ENCODE data around the gene PDE6C. TPM values are rescaled to one million over a fixed set of nuclear protein-coding genes. Genes with fewer than 3 reads are reported as not detected.

PDE6C gene
- polyA plus RNA-seq, 1 experiment = not detected

DNA sequence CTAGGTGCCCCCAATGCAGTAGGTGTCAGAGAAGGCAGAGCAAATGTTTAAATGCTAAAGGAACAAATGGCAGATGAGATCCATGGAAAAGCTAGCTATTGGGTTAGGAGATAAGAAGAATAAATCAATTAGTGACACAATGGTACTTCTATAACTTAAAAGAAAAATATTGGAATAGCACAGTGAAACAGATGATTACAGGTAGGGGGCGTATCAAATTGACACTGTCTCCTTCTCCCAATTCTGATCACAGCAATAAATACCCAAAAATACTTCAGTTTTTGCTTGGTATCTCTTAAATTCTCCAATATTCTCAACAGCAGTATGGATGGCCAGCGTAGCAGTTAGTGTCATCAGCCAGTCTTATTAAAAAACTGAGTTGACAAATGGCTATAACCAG, 84.9 kb downstream of the PDE6C start:
- peaks cover 2% of the 10 kb centered on the region; the same call in 1 of the 2 replicates for H3K36me3 ChIP-seq (ENCODE audit: control insufficient read depth, insufficient read depth, low read length)
- DNase-seq (ENCODE audit: low read depth) = no peak
- TF ChIP-seq, protein P1, sequence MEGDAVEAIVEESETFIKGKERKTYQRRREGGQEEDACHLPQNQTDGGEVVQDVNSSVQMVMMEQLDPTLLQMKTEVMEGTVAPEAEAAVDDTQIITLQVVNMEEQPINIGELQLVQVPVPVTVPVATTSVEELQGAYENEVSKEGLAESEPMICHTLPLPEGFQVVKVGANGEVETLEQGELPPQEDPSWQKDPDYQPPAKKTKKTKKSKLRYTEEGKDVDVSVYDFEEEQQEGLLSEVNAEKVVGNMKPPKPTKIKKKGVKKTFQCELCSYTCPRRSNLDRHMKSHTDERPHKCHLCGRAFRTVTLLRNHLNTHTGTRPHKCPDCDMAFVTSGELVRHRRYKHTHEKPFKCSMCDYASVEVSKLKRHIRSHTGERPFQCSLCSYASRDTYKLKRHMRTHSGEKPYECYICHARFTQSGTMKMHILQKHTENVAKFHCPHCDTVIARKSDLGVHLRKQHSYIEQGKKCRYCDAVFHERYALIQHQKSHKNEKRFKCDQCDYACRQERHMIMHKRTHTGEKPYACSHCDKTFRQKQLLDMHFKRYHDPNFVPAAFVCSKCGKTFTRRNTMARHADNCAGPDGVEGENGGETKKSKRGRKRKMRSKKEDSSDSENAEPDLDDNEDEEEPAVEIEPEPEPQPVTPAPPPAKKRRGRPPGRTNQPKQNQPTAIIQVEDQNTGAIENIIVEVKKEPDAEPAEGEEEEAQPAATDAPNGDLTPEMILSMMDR (IDR thresholded peaks at IDR 0.05; ENCODE audit: insufficient read depth, low read depth, low read length) = no peak
- no peaks in the 10 kb centered on the region for H3K27me3 ChIP-seq (ENCODE audit: control insufficient read depth, insufficient read depth, low read length)
- H3K4me3 ChIP-seq (ENCODE audit: low read depth, low read length) = no peak overlapping the region
- ChIA-PET CTCF (interaction anchor here (2.0 to 2.2 kb wide), 2 partner anchors 12 to 118 kb away, joined by 5 to 10 read pairs; no protein-coding TSS in a partner anchor), POLR2A (no interaction called here)

DNA sequence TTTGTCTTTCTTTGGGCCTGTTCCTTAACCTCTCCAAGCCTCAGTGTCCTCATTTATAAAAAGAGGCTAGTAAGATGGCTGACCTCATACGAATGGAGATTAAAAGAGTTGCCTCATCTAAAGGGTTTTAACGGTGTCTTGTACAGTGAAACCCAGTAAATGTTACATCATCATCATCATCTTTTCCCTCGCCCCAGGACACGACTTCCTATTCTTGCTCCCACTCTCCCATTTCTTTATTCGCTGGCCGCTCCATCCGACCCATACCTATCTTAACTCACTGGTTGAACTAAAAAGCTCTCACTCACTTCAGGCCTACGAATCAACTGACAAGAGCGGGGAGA, 89.5 kb downstream of the PDE6C start:
- H3K36me3 ChIP-seq (ENCODE audit: control insufficient read depth, insufficient read depth, low read length) = no peaks in the 10 kb centered on the region
- TF ChIP-seq, protein P1 (IDR thresholded peaks at IDR 0.05; ENCODE audit: insufficient read depth, low read depth, low read length) = no peak
- ChIA-PET POLR2A (interaction anchor here (1.4 kb wide), 1 partner anchor 114 kb away, joined by 3 read pairs; no protein-coding TSS in a partner anchor), CTCF (interaction anchor here (0.9 to 3.3 kb wide), 9 partner anchors 11 to 152 kb away, joined by 3 to 21 read pairs (median 5); no protein-coding TSS in a partner anchor)
- peak overlapping the region; percentile 50 for H3K4me3 ChIP-seq (ENCODE audit: low read depth, low read length)
- DNase-seq (ENCODE audit: low read depth) = no peak
- no peaks in the 10 kb centered on the region for H3K27me3 ChIP-seq (ENCODE audit: control insufficient read depth, insufficient read depth, low read length)

DNA sequence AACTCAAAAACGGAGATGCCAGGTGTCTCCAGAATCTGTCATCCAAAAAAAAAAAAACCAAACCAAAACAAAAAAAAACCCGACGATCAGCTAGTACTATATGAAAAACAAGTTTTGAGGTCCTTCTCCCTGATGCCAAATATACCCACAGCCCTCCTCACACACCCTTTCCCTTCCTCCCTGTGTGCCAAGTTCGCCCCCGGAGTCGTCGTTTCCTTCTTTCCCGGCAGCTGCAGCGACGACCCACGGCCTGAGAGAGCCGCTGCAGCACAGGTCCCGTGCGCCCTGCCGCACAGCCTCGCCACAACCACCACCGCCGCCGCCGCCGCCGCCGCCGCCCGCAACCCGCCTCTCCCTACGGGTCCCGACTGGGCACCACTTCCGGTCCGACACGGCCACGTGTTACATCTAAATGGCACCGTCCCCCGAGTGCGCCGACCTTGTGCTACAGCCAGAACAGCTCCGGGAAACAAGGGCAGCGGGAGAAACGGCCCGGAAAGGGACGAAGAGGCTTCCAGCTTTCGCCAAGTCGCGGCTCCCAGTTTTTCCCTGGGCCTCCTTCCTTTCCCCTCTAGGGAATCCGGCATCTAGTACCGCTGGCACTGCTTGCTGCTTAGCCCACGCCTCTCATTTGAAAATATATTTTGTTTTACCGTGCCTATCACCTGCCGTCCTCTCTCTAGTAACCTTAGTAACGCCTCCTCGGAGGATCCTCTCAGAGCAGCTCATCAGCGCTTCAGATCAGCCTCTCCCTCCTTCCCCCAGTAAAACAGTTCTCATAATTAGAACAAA, 90.1 kb downstream of the PDE6C start, which contains the start of gene FRA10AC1:
TSS of gene FRA10AC1 (minus strand) at position 383 of the 792 bp plus-strand sequence. CDS start 2,486 bp downstream, outside the sequence.
- no peak for DNase-seq (ENCODE audit: low read depth)
- TF ChIP-seq, protein P1 (IDR thresholded peaks at IDR 0.05; ENCODE audit: insufficient read depth, low read depth, low read length) = peak; percentile 43
- ChIA-PET CTCF (interaction anchor here (0.7 to 3.3 kb wide), 13 partner anchors 11 to 151 kb away, joined by 3 to 21 read pairs (median 4); no protein-coding TSS in a partner anchor), POLR2A (interaction anchor here (0.6 to 1.4 kb wide), 2 partner anchors 114 to 666 kb away, joined by 3 to 12 read pairs; no protein-coding TSS in a partner anchor)
- Histone ChIP-seq H3K27me3 (ENCODE audit: control insufficient read depth, insufficient read depth, low read length) (no peaks in the 10 kb centered on the region; the same call in 1 of the 2 replicates), H3K36me3 (ENCODE audit: control insufficient read depth, insufficient read depth, low read length) (no peaks in the 10 kb centered on the region), H3K4me3 (ENCODE audit: low read depth, low read length) (peak within 1 kb of the TSS; percentile 50)

DNA sequence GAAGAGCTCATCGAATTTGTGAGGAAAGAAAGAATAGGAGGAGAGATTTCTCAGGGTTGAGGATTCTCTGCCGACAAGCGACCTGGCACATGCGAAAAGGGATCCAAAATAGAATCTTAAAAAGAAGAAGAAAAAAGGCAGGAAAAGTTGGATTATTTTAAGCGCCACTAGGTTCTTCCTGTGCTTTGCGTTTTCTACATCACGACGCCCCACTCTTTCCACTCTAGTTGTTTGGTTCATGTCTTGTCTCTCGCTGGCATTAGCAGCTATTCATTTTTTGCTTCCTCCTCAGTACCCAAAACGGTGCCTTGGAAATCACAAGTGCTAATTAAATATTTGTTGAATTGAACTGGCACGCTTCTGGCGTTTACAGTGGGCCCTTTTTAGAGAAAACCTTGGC, 90.7 kb downstream of the PDE6C start:
- ChIA-PET POLR2A (interaction anchor here (1.4 kb wide), 1 partner anchor 113 kb away, joined by 3 read pairs; no protein-coding TSS in a partner anchor), CTCF (interaction anchor here (0.7 to 2.3 kb wide), 9 partner anchors 12 to 151 kb away, joined by 3 to 21 read pairs (median 4); no protein-coding TSS in a partner anchor)
- Histone ChIP-seq H3K4me3 (ENCODE audit: low read depth, low read length) (peak overlapping the region; percentile 50), H3K36me3 (ENCODE audit: control insufficient read depth, insufficient read depth, low read length) (no peaks in the 10 kb centered on the region), H3K27me3 (ENCODE audit: control insufficient read depth, insufficient read depth, low read length) (no peaks in the 10 kb centered on the region; the same call in 1 of the 2 replicates)
- TF ChIP-seq, protein P1 (IDR thresholded peaks at IDR 0.05; ENCODE audit: insufficient read depth, low read depth, low read length) = no peak
- no peak for DNase-seq (ENCODE audit: low read depth)

DNA sequence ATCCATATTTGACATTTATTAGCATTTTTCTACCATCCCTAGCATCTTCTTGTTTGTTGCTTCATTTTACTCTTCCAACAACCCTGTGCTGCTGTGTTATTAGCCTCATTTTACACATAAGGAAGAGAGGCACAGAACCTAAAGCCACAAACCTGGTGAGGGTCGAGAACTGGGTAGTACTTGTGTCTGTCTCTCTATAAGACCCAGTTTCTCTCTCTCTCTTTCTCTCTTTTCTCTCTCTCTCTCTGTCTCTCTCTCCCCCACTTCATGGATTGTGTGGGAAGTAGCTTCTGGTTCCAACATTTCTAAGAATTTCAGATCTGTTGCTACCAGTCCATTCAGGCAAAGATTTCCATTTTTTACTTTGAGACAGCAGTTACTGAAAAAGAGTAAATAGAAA, 91.5 kb downstream of the PDE6C start:
- Histone ChIP-seq H3K36me3 (ENCODE audit: control insufficient read depth, insufficient read depth, low read length) (no peaks in the 10 kb centered on the region), H3K4me3 (ENCODE audit: low read depth, low read length) (no peak overlapping the region), H3K27me3 (ENCODE audit: control insufficient read depth, insufficient read depth, low read length) (no peaks in the 10 kb centered on the region; the same call in 1 of the 2 replicates)
- no peak for DNase-seq (ENCODE audit: low read depth)
- TF ChIP-seq, protein P1 (IDR thresholded peaks at IDR 0.05; ENCODE audit: insufficient read depth, low read depth, low read length) = no peak
- ChIA-PET POLR2A (no interaction called here), CTCF (no interaction called here)

Data from BJ (cell line).